SK-N-SH (cell line): ENCODE data around the gene LEMD1. TPM values are rescaled to one million over a fixed set of nuclear protein-coding genes. Genes with fewer than 3 reads are reported as not detected.
"Not testable (repeated sequence)": the region's sequence is repeated elsewhere in the genome, so short reads cannot be mapped to it uniquely, and the experiment has no call there.

Source experiments
- CTCF ChIA-PET: fragments of 300-600, 350-600 bp; formaldehyde crosslinking; extraction: SDS; loops from one replicate; lab custom pipeline; 2021; lab: Yijun Ruan, JAX
- POLR2A ChIA-PET: fragments of 350-600 bp; sonication (Branson Sonifier 250); formaldehyde crosslinking; extraction: SDS; loops from one replicate; lab custom pipeline; 2020; ENCODE audit warnings: antibody characterized with exemption, inconsistent platforms; lab: Yijun Ruan, JAX
- DNase-seq: peaks from one replicate; pipeline ENCODE4 v3.0.0; 2012
- H2AFZ ChIP-seq: fragments of 200-600 bp; sonication (generic); 2 replicates; pipeline ENCODE4 v1.8.1; 2016; ENCODE audit warnings: antibody characterized with exemption, mild to moderate bottlenecking, low read depth
- H3F3A ChIP-seq: fragments of 200-600 bp; sonication (generic); replicated peaks from 2 replicates; pipeline ENCODE3; 2016; ENCODE audit warnings: antibody characterized with exemption, mild to moderate bottlenecking; ENCODE audit not compliant: insufficient read depth
- H3K27ac ChIP-seq, 2 experiments: fragments of 200-500 bp in 1 of 2; fragments of 200-600 bp in 1 of 2; sonication (Bioruptor generic) in 1 of 2; sonication (generic), shearing (Covaris generic) in 1 of 2; 2 replicates each; pipeline versions ENCODE4 v1.5.1 to v1.6.1; 2014 to 2016; ENCODE audit warnings: low read depth in 2 of 2, inconsistent platforms in 1 of 2, low read length in 1 of 2, mild to moderate bottlenecking in 1 of 2, mixed read lengths in 1 of 2
- H3K27me3 ChIP-seq: fragments of 200-600 bp; sonication (generic), shearing (Covaris generic); 2 replicates; pipeline ENCODE4 v1.6.1; 2016; ENCODE audit warnings: mixed run types; ENCODE audit not compliant: insufficient read depth
- H3K36me3 ChIP-seq, 2 experiments: fragments of 200-500 bp in 1 of 2; fragments of 200-600 bp in 1 of 2; sonication (Bioruptor generic) in 1 of 2; sonication (generic) in 1 of 2; replicated peaks in 1 of 2; 2 replicates each; pipeline versions ENCODE3 to v1.5.1; 2014 to 2016; ENCODE audit warnings: low read length in 1 of 2, mild to moderate bottlenecking in 1 of 2; ENCODE audit not compliant: insufficient read depth in 2 of 2, control insufficient read depth in 1 of 2
- H3K4me1 ChIP-seq, 2 experiments: fragments of 200-500 bp in 1 of 2; fragments of 200-600 bp in 1 of 2; sonication (Bioruptor generic) in 1 of 2; sonication (generic), shearing (Covaris generic) in 1 of 2; 2 replicates each; pipeline versions ENCODE4 v1.5.1 to v1.6.1; 2014 to 2016; ENCODE audit warnings: low read depth in 1 of 2, low read length in 1 of 2, mixed run types in 1 of 2; ENCODE audit not compliant: insufficient read depth in 2 of 2, control insufficient read depth in 1 of 2
- H3K4me2 ChIP-seq: fragments of 200-600 bp; sonication (generic), shearing (Covaris generic); 2 replicates; pipeline ENCODE4 v1.6.1; 2017; ENCODE audit warnings: mixed run types
- H3K4me3 ChIP-seq, 2 experiments: fragments of 200-500 bp in 1 of 2; fragments of 200-600 bp in 1 of 2; sonication (Bioruptor generic) in 1 of 2; sonication (generic), shearing (Covaris generic) in 1 of 2; 2 replicates each; pipeline versions ENCODE4 v1.5.1 to v1.8.1; 2014 to 2016; ENCODE audit warnings: low read depth in 2 of 2, inconsistent platforms in 1 of 2, low read length in 1 of 2, mild to moderate bottlenecking in 1 of 2, mixed read lengths in 1 of 2, moderate library complexity in 1 of 2
- H3K79me2 ChIP-seq: fragments of 200-600 bp; sonication (generic); 2 replicates; pipeline ENCODE4 v1.8.1; 2017; ENCODE audit warnings: mild to moderate bottlenecking; ENCODE audit not compliant: insufficient read depth
- H3K9ac ChIP-seq: fragments of 200-600 bp; sonication (generic); 2 replicates; pipeline ENCODE4 v1.6.1; 2017; ENCODE audit warnings: mixed run types
- H3K9me2 ChIP-seq: fragments of 200-600 bp; sonication (generic); 2 replicates; pipeline ENCODE4 v1.6.1; 2017; ENCODE audit warnings: mixed run types
- H3K9me3 ChIP-seq: fragments of 200-600 bp; sonication (generic); 2 replicates; pipeline ENCODE4 v1.6.1; 2017; ENCODE audit warnings: mixed run types, mild to moderate bottlenecking, moderate library complexity
- H4K20me1 ChIP-seq: fragments of 200-600 bp; sonication (generic); 2 replicates; pipeline ENCODE4 v1.6.1; 2017; ENCODE audit warnings: mild to moderate bottlenecking, mixed run types; ENCODE audit not compliant: insufficient read depth
- CHD2 ChIP-seq: fragments of 150-350 bp; IDR thresholded peaks from 2 replicates; pipeline ENCODE4 v1.6.1; 2018; ENCODE audit warnings: low read length; ENCODE audit not compliant: partially characterized antibody
- EZH2phosphoT487 ChIP-seq: fragments of 200-600 bp; sonication (generic); IDR thresholded peaks from 2 replicates; pipeline ENCODE4 v1.6.1; 2017; ENCODE audit warnings: low read depth, mixed run types, mild to moderate bottlenecking, antibody characterized with exemption, moderate library complexity, borderline replicate concordance
- GATA2 ChIP-seq: sonication (generic); formaldehyde crosslinking; IDR thresholded peaks from 2 replicates; pipeline ENCODE4 v1.5.0; 2020; ENCODE audit warnings: mild to moderate bottlenecking, missing genetic modification reagents
- IRF3 ChIP-seq: fragments of 150-350 bp; IDR thresholded peaks from 2 replicates; pipeline ENCODE4 v1.6.1; 2016; ENCODE audit warnings: mild to moderate bottlenecking, low read depth, low read length
- JUND ChIP-seq: IDR thresholded peaks from 2 replicates; pipeline ENCODE4 v1.4.0; 2012
- MXI1 ChIP-seq: IDR thresholded peaks from 2 replicates; pipeline ENCODE4 v1.6.1; 2012; ENCODE audit warnings: mild to moderate bottlenecking, low read depth, low read length, improper control_type of control experiment
- RAD21 ChIP-seq: IDR thresholded peaks from 2 replicates; pipeline ENCODE4 v1.6.1; 2012; ENCODE audit warnings: mild to moderate bottlenecking, low read length
- RCOR1 ChIP-seq: fragments of 150-350 bp; IDR thresholded peaks from 2 replicates; pipeline ENCODE4 v1.6.1; 2017; ENCODE audit warnings: antibody characterized with exemption, low read length
- REST ChIP-seq: IDR thresholded peaks from 2 replicates; pipeline ENCODE4 v1.6.1; 2012; ENCODE audit warnings: mild to moderate bottlenecking, low read depth, low read length, moderate library complexity
- RFX5 ChIP-seq: IDR thresholded peaks from 2 replicates; pipeline ENCODE4 v1.6.1; 2012; ENCODE audit warnings: mild to moderate bottlenecking, improper control_type of control experiment, low read length
- SIN3A ChIP-seq: IDR thresholded peaks from 2 replicates; pipeline ENCODE4 v1.6.1; 2012; ENCODE audit warnings: low read depth, mild to moderate bottlenecking, low read length, moderate library complexity, borderline replicate concordance
- TEAD4 ChIP-seq: IDR thresholded peaks from 2 replicates; pipeline ENCODE4 v1.4.0; 2012; ENCODE audit warnings: mild to moderate bottlenecking, borderline replicate concordance; ENCODE audit not compliant: insufficient read depth
- WGBS: methylation state at CpG from one replicate; pipeline ENCODE4 v1.1.6; 2017; ENCODE audit warnings: low lambda C conversion rate; 5-methylcytosine and 5-hydroxymethylcytosine counted together
- polyA plus RNA-seq, 3 experiments: library from polyadenylated mRNA; depleted of rRNA; stranded (reverse); fragments of >200 nt; gene quantifications; 2 replicates each; pipeline ENCODE4 v1.2.3, GENCODE V29; 2012
- TF ChIP-seq, protein P1 (sequence below): IDR thresholded peaks from 2 replicates; pipeline ENCODE4 v1.4.0; 2012; ENCODE audit warnings: low read depth

LEMD1 gene
- polyA plus RNA-seq, 1 of the 3 experiments (the other 2 are of a cell fraction), result not detected

GRCh38 chr1:205387845-205388244 is 34.0 kb downstream of the LEMD1 start:
- no peak for TF ChIP-seq CHD2
- TF ChIP-seq, all 33 proteins: peak for 0
- WGBS, result 83% methylated on average over 2 of the region's 2 CpGs
- POLR2A ChIA-PET, result no interaction called here

DNA sequence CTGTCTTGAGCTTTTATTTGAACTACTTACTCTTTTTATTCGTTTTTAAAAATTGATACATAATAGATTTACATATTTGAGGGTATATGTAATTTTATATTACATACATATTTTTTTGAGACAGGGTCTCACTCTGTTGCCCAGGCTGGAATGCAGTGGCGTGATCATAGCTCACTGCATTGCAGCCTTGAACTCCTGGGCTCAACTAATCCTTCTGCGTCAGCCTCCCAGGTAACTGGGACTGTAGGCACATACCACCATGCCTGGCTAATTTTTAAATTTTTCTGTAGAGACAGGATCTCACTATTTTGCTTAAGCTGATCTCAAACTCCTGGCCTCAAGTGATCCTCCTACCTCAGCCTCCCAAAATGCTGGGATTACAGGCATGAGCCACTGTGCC is 38.9 kb downstream of the LEMD1 start:
- H3K4me3 ChIP-seq, H2AFZ ChIP-seq, H3K9me2 ChIP-seq, H3K9me3 ChIP-seq, H3K79me2 ChIP-seq, DNase-seq, H3K9ac ChIP-seq, H3K4me1 ChIP-seq, H3K4me2 ChIP-seq, H4K20me1 ChIP-seq, H3K36me3 ChIP-seq, H3F3A ChIP-seq, POLR2A ChIA-PET, H3K27ac ChIP-seq, H3K27me3 ChIP-seq: not testable (repeated sequence)
- 62% methylated on average over 3 of the region's 3 CpGs for WGBS
- CTCF ChIA-PET, result interaction anchor here (1.0 to 4.8 kb wide), 7 partner anchors 14 to 276 kb away, joined by 4 to 18 read pairs (median 6); no protein-coding TSS in a partner anchor

More at GRCh38 chr1:205387845-205388244, 34.0 kb downstream of the LEMD1 start:
- no peak for DNase-seq
- no peaks in the 10 kb centered on the region; the same call in 1 of the 2 replicates for H3K27me3 ChIP-seq
- no peaks in the 10 kb centered on the region for H3K36me3 ChIP-seq
- CTCF ChIA-PET, result interaction anchor here (0.9 to 5.9 kb wide), 10 partner anchors 9 to 204 kb away, joined by 3 to 29 read pairs (median 8); no protein-coding TSS in a partner anchor
- H3K27ac ChIP-seq, result no peak overlapping the region
- H4K20me1 ChIP-seq, result no peaks in the 10 kb centered on the region
- H2AFZ ChIP-seq, result no peak overlapping the region
- no peaks in the 10 kb centered on the region for H3K9me2 ChIP-seq
- H3F3A ChIP-seq, result no peaks in the 10 kb centered on the region
- H3K4me3 ChIP-seq, result no peak overlapping the region
- H3K9ac ChIP-seq, result no peak overlapping the region
- H3K79me2 ChIP-seq, result no peaks in the 10 kb centered on the region
- H3K9me3 ChIP-seq, result no peaks in the 10 kb centered on the region
- H3K4me2 ChIP-seq, result no peak overlapping the region
- no peaks in the 10 kb centered on the region; a peak in 1 of 4 replicates for H3K4me1 ChIP-seq

GRCh38 chr1:205382561-205382960 is 39.3 kb downstream of the LEMD1 start:
- H3K4me3 ChIP-seq, result no peak overlapping the region
- DNase-seq, result no peak
- POLR2A ChIA-PET, result no interaction called here
- no peaks in the 10 kb centered on the region for H4K20me1 ChIP-seq
- H3K9ac ChIP-seq, result no peak overlapping the region
- H3K79me2 ChIP-seq, result no peaks in the 10 kb centered on the region
- no peaks in the 10 kb centered on the region for H3K9me2 ChIP-seq
- H2AFZ ChIP-seq, result no peak overlapping the region
- H3K27ac ChIP-seq, result no peak overlapping the region
- WGBS, result 80% methylated on average over 4 of the region's 4 CpGs
- TF ChIP-seq JUND (no peak), TEAD4 (no peak), MXI1 (no peak), GATA2 (no peak), RCOR1 (no peak), CHD2 (no peak), IRF3 (no peak), RFX5 (no peak), SIN3A (no peak), REST (no peak), EZH2phosphoT487 (no peak), RAD21 (no peak)
- TF ChIP-seq, protein P1, sequence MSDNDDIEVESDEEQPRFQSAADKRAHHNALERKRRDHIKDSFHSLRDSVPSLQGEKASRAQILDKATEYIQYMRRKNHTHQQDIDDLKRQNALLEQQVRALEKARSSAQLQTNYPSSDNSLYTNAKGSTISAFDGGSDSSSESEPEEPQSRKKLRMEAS, result no peak
- H3K36me3 ChIP-seq, result no peaks in the 10 kb centered on the region
- no peaks in the 10 kb centered on the region for H3F3A ChIP-seq
- no peaks in the 10 kb centered on the region for H3K4me1 ChIP-seq
- CTCF ChIA-PET, result interaction anchor here (1.0 to 4.8 kb wide), 5 partner anchors 14 to 276 kb away, joined by 4 to 18 read pairs (median 13); no protein-coding TSS in a partner anchor
- H3K27me3 ChIP-seq, result no peaks in the 10 kb centered on the region
- H3K9me3 ChIP-seq, result no peaks in the 10 kb centered on the region
- no peak overlapping the region for H3K4me2 ChIP-seq
